Cortex of kidney (tissue), 1 donor: Measurements from ENCODE around the gene SCAF4.
A peak's percentile ranks its signal among the peaks of the same experiment; 100 is the strongest.
"Not testable (repeated sequence)": the region's sequence is repeated elsewhere in the genome, so short reads cannot be mapped to it uniquely, and the experiment has no call there.

Source experiments
- DNase-seq: peaks from one replicate; lab custom pipeline; 2025; lab: John Stamatoyannopoulos, UW

The SCAF4 gene

DNA sequence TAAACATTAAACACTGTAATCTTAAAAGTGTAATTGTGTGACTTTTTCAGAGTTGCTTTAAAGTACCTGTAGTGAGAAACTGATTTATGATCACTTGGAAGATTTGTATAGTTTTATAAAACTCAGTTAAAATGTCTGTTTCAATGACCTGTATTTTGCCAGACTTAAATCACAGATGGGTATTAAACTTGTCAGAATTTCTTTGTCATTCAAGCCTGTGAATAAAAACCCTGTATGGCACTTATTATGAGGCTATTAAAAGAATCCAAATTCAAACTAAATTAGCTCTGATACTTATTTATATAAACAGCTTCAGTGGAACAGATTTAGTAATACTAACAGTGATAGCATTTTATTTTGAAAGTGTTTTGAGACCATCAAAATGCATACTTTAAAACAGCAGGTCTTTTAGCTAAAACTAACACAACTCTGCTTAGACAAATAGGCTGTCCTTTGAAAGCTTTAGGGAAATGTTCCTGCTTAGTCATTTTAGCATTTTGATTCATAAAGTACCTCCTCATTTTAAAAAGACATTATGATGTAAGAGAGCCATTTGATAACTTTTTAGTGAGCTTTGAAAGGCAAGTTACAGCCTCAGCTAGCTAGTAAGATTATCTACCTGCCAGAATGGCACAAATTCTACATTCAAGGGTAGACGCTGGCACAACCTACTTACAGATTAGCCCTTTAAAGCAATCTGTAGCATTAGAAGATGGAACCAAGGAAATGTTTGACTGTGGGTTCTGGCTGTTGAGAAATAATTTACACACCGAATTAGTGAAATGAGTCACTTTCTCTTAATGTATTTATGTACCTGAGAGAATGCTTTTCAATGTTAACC, 63.0 kb downstream of the SCAF4 start:
- no peak for DNase-seq

DNA sequence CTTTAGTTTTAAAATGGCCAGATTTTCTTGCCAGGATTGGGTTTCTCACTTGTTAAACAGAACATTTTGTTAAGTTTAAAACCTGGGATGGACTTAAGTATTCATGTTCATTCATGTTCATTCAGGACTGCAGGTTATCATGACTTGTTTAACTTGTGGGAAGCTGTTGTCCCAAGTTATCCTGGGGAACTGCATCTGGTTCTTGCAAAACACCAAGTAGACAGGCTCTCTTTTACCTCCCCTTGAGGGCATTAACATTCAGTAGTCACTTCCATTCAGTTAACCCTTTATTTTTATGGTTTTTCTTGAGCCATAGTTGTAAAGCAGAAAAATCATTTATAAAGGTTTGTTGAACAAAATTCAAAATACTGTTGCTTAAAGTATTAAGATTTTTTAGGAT, 64.3 kb downstream of the SCAF4 start:
- no peak for DNase-seq

DNA sequence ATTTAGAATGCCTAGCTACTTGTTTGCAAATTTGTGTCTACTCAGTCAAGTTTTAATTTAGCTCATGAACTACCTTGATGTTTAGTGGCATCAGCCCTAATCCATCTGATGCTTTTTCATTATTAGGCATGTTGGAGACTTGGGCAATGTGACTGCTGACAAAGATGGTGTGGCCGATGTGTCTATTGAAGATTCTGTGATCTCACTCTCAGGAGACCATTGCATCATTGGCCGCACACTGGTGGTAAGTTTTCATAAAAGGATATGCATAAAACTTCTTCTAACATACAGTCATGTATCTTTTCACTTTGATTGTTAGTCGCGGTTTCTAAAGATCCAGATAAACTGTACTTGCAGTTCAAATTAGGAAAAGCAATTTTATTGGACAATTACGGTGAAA, 64.8 kb downstream of the SCAF4 start:
- no peak for DNase-seq

DNA sequence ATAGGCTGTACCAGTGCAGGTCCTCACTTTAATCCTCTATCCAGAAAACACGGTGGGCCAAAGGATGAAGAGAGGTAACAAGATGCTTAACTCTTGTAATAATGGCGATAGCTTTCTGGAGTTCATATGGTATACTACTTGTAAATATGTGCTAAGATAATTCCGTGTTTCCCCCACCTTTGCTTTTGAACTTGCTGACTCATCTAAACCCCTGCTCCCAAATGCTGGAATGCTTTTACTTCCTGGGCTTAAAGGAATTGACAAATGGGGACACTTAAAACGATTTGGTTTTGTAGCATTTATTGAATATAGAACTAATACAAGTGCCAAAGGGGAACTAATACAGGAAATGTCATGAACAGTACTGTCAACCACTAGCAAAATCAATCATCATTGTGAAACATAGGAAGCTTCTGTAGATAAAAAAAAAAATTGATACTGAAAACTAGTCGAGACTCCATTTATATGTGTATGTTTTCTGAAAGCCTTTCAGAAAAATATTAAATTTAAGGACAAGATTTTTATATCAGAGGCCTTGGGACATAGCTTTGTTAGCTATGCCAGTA, 65.4 kb downstream of the SCAF4 start:
- no peak for DNase-seq

DNA sequence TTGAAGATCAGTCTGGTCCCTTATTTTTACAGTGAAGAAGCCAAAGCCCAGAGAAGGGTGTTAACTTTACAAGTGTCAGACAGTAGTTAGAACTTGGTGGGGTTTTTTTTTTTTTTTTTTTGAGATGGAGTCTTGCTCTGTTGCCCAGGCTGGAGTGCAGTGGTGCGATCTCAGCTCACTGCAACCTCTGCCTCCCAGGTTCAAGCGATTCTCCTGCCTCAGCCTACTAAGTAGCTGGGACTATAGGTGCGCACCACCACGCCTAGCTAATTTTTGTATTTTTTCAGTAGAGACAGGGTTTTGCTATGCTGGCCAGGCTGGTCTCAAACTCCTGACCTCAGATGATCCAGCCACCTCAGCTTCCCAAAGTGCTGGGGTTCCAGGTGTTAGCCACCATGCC, 66.0 kb downstream of the SCAF4 start:
- DNase-seq, result not testable (repeated sequence)

DNA sequence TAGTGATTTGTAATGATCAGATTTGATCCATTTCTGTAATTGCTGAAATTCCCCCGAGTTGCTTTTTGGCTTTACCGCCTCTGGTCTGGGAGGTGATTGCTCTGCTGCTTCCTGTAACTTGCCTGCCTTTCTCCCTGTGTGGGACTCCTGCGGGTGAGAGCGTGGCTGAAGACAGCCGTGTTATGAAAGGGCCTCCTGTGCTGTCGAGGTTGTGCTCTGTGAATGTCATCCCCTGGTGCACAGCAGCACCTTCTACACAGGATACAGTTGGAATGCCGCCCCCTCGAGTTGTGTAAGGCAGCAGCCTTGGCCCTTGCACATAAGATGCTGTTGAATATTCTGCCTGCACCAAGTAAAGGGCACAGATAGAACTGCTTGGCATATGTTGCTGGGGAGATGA, 66.5 kb downstream of the SCAF4 start:
- no peak for DNase-seq

DNA sequence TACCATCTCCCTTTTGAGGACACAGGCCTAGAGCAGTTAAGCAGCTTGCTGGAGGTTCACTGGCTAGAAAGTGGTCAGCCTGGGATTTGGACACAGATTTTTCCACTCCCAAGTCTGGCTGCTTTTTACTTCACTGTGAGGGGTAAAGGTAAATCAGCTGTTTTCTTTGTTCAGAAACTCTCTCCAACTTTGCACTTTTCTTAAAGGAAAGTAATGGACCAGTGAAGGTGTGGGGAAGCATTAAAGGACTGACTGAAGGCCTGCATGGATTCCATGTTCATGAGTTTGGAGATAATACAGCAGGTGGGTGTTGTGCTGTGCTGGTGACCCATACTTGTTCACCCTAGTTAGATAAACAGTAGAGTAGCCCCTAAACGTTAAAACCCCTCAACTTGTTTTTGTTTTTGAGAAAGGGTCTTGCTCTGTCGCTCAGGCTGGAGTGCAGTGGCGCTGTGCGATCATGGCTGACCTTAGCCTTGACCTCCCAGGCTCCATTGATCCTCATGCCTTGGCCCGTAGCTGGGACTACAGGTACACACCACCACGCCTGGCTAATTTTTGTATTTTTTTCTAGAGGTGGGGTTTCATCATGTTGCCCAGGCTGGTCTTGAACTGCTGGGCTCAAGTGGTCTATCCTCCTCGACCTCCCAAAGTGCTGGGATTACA, 68.2 kb downstream of the SCAF4 start:
- DNase-seq, result no peak

DNA sequence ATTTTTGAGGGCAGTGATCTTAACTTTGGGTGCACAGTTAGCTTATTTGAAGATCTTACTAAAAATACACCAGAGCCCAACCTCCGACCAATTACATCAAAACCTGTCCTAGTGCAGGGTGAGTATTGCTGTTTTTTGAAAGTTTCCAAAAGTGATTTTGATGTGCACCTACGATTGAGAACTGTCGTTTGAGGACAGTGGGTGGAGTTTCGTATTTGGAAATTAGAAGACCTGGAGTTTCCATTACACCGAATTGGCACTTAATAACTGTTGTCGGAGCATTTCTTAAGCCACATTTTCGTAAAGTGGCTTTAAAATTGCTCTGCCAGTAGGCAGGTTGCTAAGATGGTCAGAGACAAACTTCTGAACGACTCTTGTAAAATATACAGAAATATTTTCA, 71.3 kb downstream of the SCAF4 start:
- DNase-seq, result no peak

DNA sequence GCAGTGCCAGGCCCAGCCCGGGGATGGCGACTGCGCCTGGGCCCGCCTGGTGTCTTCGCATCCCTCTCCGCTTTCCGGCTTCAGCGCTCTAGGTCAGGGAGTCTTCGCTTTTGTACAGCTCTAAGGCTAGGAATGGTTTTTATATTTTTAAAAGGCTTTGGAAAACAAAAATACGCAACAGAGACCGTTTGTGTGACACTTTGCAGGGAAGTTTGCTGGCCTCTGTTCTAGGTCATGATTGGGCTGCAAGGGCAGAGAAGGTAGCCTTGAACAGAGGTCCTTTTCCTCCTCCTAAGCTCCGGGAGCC, 71.7 kb downstream of the SCAF4 start:
- DNase-seq, result no peak

DNA sequence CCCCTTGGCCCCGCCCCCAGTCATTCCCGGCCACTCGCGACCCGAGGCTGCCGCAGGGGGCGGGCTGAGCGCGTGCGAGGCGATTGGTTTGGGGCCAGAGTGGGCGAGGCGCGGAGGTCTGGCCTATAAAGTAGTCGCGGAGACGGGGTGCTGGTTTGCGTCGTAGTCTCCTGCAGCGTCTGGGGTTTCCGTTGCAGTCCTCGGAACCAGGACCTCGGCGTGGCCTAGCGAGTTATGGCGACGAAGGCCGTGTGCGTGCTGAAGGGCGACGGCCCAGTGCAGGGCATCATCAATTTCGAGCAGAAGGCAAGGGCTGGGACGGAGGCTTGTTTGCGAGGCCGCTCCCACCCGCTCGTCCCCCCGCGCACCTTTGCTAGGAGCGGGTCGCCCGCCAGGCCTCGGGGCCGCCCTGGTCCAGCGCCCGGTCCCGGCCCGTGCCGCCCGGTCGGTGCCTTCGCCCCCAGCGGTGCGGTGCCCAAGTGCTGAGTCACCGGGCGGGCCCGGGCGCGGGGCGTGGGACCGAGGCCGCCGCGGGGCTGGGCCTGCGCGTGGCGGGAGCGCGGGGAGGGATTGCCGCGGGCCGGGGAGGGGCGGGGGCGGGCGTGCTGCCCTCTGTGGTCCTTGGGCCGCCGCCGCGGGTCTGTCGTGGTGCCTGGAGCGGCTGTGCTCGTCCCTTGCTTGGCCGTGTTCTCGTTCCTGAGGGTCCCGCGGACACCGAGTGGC, 72.2 kb downstream of the SCAF4 start, which contains the start of gene SOD1:
TSS of gene SOD1 (plus strand) at position 158 of the 723 bp plus-strand sequence. CDS start at position 235, 77 bp downstream.
- peak; percentile 41 for DNase-seq

DNA sequence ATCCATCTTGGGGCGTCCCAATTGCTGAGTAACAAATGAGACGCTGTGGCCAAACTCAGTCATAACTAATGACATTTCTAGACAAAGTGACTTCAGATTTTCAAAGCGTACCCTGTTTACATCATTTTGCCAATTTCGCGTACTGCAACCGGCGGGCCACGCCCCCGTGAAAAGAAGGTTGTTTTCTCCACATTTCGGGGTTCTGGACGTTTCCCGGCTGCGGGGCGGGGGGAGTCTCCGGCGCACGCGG, 72.7 kb downstream of the SCAF4 start:
- DNase-seq, result no peak

DNA sequence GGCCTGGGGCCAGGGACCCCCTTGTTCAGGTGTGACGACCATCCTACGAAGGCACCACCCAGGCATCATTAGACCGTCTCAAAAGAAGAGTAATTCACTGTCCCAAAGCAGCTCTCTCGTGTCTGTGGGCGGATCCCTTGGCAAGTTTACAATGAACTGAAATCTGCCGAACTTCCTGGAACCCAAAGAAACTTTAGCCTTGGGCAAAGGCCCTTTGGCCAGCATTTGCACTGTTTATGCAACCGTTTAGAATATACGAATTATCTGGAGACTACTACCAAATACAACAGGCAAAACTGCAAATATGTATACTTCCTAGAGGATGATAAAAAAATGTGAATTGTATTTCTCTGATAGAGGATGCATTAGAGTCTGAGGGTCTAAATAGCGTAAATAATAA, 73.9 kb downstream of the SCAF4 start:
- DNase-seq, result no peak

DNA sequence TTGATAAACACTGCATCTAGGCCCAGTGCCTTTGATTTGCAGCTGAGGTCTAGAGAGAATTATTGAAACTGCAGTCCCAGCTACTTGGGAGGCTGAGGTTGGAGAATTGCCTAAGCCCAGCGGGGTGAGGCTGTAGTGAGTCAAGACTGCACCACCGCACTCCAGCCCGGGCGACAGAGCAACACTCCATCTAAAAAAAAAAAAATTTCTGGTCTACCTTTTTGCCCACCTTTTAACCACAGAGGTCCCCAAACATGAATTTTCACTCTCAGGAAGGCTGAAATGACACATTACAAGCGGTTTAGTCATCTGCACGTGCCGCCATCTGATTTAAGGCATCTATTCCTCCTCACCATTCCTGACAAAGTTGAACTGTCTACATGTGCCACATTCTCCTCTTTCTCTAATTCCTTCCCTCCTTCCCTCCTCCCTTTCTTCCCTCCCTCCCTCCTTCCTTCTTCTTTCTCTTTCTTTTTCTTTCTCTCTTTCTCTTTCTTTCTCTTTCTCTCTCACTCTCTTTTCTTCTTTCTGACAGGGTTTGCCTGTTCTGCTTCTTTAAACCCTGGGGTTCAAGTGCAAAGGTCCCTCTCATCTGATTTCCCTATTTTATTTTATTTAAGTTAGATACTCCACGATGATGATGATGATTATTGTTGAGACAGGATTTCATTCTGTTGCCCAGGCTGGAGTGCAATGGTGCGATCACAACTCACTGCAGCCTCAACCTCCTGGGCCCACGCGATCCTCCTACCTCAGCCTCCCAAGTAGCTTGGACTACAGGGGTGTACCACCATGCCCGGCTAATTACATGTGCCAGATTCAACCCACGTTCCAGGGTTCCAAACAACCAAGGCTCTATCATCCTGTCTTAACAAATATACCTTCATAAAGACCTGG, 75.5 kb downstream of the SCAF4 start:
- DNase-seq, result no peak

DNA sequence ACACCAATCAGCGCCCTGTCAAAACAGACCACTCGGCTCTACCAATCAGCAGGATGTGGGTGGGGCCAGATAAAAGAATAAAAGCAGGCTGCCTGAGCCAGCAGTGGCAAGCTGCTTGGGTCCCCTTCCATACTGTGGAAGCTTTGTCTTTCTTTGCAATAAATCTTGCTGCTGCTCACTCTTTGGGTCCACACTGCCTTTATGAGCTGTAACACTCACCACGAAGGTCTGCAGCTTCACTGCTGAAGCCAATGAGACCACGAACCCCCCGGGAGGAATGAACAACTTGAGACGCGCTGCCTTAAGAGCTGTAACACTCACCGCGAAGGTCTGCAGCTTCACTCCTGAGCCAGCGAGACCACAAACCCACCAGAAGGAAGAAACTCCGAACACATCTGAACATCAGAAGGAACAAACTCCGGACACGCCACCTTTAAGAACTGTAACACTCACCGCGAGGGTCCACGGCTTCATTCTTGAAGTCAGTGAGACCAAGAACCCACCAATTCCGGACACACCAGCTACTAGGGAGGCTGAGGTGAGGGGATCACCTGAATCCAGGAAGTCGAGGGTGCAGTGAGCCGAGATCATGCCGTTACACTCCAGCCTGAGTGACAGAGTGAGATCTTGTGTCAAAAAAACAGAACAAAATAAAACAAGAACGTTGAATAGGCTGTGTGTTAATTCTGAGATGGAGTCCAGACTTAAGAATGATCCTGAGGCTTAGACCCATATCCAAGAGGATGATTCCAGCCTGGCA, 76.9 kb downstream of the SCAF4 start:
- not testable (repeated sequence) for DNase-seq

DNA sequence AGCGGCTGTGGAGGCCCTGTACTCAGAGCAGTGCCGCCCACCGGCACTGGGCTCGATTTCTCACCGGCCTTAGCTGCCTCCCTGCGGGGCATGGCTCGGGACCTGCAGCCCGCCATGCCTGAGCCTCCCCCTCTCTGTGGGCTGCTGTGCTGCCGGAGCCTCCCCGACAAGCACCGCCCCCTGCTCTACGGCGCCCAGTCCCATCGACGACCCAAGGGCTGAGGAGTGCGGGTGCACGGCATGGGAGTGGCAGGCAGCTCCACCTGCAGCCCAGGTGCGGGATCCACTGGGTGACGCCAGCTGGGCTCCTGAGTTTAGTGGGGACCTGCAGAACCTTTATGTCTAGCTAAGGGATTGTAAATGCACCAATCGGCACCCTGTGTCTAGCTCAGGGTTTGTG, 77.6 kb downstream of the SCAF4 start:
- no peak for DNase-seq

DNA sequence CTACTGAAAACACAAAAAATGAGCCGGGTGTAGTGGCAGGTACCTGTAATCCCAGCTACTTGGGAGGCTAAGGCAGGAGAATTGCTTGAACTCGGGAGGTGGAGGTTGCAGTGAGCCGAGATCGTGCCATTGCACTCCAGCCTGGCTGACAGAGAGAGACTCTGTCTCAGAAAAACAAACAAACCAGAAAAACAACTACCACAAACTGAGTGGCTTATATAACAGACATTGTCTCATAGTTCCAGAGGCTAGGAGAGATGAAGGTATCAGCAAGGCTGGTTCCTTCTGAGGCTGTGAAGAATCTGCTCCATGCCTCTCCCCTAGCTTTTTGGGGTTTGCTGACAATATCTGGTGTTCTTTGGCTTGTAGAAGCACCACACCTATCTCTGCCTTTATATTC, 80.4 kb downstream of the SCAF4 start:
- DNase-seq, result not testable (repeated sequence)

DNA sequence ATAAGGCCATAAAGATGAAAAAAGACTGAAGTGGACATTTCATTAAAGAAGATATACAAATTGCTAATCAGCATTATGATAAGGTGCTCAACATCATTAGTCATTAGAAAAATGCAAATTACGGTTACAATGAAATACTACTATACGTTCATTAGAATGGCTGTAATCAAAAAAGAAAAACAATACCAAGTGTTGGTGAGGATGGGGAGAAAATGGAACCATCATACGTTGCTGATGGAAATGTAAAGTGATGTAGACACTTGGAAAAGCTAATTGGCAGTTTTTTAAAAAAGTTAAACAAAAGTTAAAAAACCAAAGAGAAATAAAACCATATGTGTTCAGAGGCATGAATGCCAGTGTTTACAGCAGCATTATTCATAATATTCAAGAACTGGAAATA, 81.0 kb downstream of the SCAF4 start:
- no peak for DNase-seq

DNA sequence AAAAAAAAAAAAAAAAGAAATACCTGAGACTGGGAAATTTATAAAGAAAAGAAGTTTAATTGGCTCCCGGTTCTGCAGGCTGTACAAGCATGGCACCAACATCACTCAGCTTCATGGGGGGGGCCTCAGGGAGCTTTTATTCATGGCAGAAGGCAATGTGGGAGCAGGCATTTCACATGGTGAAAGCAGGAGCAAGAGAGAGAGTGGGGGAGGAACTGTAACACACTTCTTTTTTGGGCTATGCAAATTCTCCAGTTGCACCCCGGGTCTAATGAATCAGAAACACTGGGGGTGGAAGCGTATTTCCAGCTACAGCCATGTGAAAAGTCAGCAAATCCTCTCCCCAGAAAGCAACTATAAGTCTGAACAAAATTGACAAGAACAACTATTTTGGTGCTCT, 84.3 kb downstream of the SCAF4 start:
- DNase-seq, result no peak

DNA sequence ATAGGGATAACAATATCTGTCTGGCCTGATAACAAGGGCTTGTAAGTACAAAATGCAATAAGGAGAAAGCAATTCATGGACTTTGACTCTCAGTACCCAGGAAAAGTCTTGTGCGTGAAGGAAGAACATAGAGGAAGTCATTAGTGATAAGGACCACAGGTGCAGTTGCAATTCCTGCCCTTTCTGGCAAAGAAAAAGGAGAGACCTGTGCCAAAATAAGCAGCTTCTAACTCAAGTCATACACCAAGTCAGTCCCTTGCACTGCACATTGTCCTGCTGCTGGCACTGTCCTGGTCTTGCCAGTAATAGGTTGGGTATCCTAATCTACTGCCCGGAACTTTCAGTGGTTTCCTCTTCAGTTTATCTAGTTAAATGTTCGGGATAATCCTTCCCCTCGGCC, 87.3 kb downstream of the SCAF4 start:
- no peak for DNase-seq

DNA sequence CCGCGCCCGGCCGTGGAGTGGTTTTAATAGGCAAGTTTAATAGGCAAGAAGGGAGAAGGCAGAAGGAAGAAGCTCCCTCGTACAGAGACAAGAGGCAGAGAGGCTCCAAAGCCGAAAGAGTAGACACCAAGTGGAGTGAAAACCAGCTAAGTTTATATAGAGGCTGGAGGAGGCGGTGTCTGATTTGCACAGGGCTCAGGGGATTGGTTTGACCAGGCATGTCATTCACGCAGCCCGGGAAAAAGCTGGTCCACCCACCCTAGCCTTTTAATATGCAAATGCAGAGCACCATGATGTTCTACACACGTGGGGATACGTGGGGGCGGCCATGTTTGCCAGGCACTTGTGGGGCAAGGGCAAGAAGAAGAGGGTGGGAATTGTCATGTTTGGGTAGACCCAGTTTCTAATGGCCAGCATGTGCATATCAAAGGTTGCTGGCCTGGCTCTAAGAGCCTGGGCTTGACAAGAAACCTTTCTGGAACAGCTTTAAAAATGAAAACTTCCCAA, 90.4 kb downstream of the SCAF4 start:
- DNase-seq, result no peak

DNA sequence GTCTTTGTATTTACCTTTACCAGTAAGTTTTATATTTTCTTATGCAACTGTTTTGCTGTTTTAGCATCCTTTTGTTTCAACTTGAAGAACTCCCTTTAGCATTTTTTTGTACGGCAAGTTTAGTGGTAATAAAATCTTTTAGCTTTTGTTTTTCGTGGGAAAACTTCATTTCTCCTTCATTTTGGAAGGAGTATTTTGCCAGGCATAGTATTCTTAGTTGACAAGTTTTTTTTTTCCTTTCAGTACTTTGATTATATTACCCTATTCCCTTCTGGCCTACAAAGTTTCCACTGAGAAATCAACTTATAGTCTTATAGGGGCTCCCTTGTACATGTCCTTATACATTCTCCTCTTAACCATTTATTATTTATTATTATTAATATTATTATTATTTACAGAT, 95.0 kb downstream of the SCAF4 start:
- no peak for DNase-seq
